Astrocyte (in vitro differentiated cells and primary cell): Measurements from ENCODE around the gene U2AF1L4. TPM values are rescaled to one million over a fixed set of nuclear protein-coding genes. Genes with fewer than 3 reads are reported as not detected.

Source experiments
- DNase-seq: peaks from one replicate; pipeline ENCODE4 v3.0.0-alpha.2; 2010; ENCODE audit warnings: low read depth
- FAIRE-seq: peaks from 2 replicates; lab custom pipeline; 2011; peaks lifted over from hg19 to GRCh38; lab: Jason Lieb, UNC
- H2AFZ ChIP-seq: 2 replicates; pipeline ENCODE4 v1.6.0; 2012; ENCODE audit warnings: low read depth, low read length, inconsistent platforms
- H3K27ac ChIP-seq: 2 replicates; pipeline ENCODE4 v1.5.1; 2011; ENCODE audit warnings: low read depth, low read length, inconsistent platforms
- H3K27me3 ChIP-seq: 2 replicates; pipeline ENCODE4 v1.6.0; 2011; ENCODE audit warnings: low read length, inconsistent platforms; ENCODE audit not compliant: insufficient read depth
- H3K36me3 ChIP-seq: 2 replicates; pipeline ENCODE4 v1.5.1; 2011; ENCODE audit warnings: low read length, inconsistent platforms; ENCODE audit not compliant: insufficient read depth
- H3K4me1 ChIP-seq: 2 replicates; pipeline ENCODE4 v1.5.1; 2011; ENCODE audit warnings: low read length, inconsistent platforms; ENCODE audit not compliant: insufficient read depth
- H3K4me2 ChIP-seq: 2 replicates; pipeline ENCODE4 v1.6.0; 2012; ENCODE audit warnings: low read length, inconsistent platforms
- H3K4me3 ChIP-seq: 2 replicates; pipeline ENCODE4 v1.5.1; 2011; ENCODE audit warnings: low read depth, mild to moderate bottlenecking, low read length, inconsistent platforms; ENCODE audit not compliant: insufficient read depth
- H3K79me2 ChIP-seq: 2 replicates; pipeline ENCODE4 v1.6.0; 2012; ENCODE audit warnings: mild to moderate bottlenecking, low read length, inconsistent platforms; ENCODE audit not compliant: insufficient read depth
- H3K9ac ChIP-seq: 2 replicates; pipeline ENCODE4 v1.6.0; 2012; ENCODE audit warnings: mild to moderate bottlenecking, low read length, inconsistent platforms
- H3K9me3 ChIP-seq: 2 replicates; pipeline ENCODE4 v1.5.1; 2012; ENCODE audit warnings: low read depth, mild to moderate bottlenecking, low read length, inconsistent platforms; ENCODE audit not compliant: insufficient read depth
- H4K20me1 ChIP-seq: 2 replicates; pipeline ENCODE4 v1.6.0; 2012; ENCODE audit warnings: low read length, inconsistent platforms; ENCODE audit not compliant: insufficient read depth
- H3K27ac Mint-ChIP-seq: one replicate; pipeline ENCODE4 v1.8.0; 2021; ENCODE audit warnings: mild to moderate bottlenecking, mixed read lengths; ENCODE audit not compliant: unreplicated experiment
- H3K27me3 Mint-ChIP-seq: one replicate; pipeline ENCODE4 v1.8.0; 2021; ENCODE audit warnings: low read depth, mixed read lengths; ENCODE audit not compliant: unreplicated experiment
- H3K36me3 Mint-ChIP-seq: one replicate; pipeline ENCODE4 v1.8.0; 2021; ENCODE audit warnings: low read depth, mixed read lengths; ENCODE audit not compliant: unreplicated experiment
- H3K4me1 Mint-ChIP-seq: one replicate; pipeline ENCODE4 v1.8.0; 2021; ENCODE audit warnings: low read depth, mixed read lengths; ENCODE audit not compliant: unreplicated experiment
- H3K4me3 Mint-ChIP-seq: one replicate; pipeline ENCODE4 v1.8.0; 2021; ENCODE audit warnings: mild to moderate bottlenecking, moderate library complexity, mixed read lengths; ENCODE audit not compliant: unreplicated experiment
- H3K9me3 Mint-ChIP-seq: one replicate; pipeline ENCODE4 v1.8.0; 2021; ENCODE audit warnings: mild to moderate bottlenecking, mixed read lengths; ENCODE audit not compliant: unreplicated experiment
- EZH2 ChIP-seq: IDR thresholded peaks from 2 replicates; pipeline ENCODE4 v1.6.1; 2012; ENCODE audit warnings: mild to moderate bottlenecking, low read length, inconsistent platforms; ENCODE audit not compliant: insufficient read depth
- total RNA-seq: library from RNA; stranded (reverse); gene quantifications from 2 replicates; pipeline ENCODE4 v1.2.1, GENCODE V29; 2021
- TF ChIP-seq, protein P1 (sequence below): IDR thresholded peaks from 2 replicates; pipeline ENCODE4 v1.5.1; 2011; ENCODE audit warnings: low read depth, mild to moderate bottlenecking, inconsistent platforms, low read length, moderate library complexity; ENCODE audit not compliant: insufficient read depth

U2AF1L4 gene
- total RNA-seq, 1 donor from 2014 or later = 15.7 TPM

DNA sequence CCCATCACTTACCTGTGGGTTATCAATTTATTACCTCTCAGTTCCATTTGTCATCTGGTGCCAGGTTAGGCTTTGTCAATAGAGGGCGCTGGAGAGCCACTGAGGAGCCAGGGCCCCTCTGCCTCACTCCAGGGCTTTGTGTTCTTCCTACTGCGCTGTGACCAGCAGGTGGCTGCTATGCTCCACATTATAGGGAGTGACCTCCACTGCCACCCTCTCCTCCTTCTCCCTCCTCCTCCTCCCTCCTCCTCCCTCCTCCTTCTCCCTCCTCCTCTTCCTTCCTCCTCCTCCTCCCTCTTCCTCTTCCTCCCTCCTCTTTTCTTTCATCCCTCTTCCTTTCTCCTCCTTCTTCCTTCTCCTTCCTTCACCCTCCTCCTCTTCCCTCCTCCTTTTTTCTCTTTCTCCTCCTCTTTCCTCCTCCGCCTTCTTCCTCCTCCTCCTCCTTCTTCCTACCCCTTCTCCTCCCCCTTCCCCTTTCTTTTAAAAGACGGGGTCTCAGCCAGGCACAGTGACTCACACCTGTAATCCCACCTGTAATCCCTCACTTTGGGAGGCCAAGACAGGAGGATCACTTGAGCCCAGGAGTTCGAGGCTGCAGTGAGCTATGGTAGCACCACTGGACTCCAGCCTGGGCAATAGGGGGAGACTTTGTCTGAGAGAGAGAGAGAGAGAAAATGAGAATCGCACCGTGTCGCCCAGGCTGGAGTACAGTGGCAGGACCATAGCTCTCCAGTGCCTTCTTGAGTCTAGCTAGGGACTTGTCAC is 51.2 kb downstream of the U2AF1L4 start:
- no peaks in the 10 kb centered on the region for H4K20me1 ChIP-seq
- no peaks in the 10 kb centered on the region for H3K79me2 ChIP-seq
- H3K4me2 ChIP-seq = no peak overlapping the region
- no peak overlapping the region for H2AFZ ChIP-seq
- H3K4me3 ChIP-seq = no peak overlapping the region
- no peak for FAIRE-seq
- Mint-ChIP-seq H3K4me3 (no peak overlapping the region), H3K4me1 (no peaks in the 10 kb centered on the region), H3K27me3 (peaks cover 17% of the 10 kb centered on the region), H3K27ac (no peak overlapping the region), H3K36me3 (peaks cover 2% of the 10 kb centered on the region), H3K9me3 (peaks cover 4% of the 10 kb centered on the region)
- H3K9ac ChIP-seq = no peak overlapping the region
- H3K27me3 ChIP-seq = no peaks in the 10 kb centered on the region
- DNase-seq = peak; percentile 48
- TF ChIP-seq, protein P1, sequence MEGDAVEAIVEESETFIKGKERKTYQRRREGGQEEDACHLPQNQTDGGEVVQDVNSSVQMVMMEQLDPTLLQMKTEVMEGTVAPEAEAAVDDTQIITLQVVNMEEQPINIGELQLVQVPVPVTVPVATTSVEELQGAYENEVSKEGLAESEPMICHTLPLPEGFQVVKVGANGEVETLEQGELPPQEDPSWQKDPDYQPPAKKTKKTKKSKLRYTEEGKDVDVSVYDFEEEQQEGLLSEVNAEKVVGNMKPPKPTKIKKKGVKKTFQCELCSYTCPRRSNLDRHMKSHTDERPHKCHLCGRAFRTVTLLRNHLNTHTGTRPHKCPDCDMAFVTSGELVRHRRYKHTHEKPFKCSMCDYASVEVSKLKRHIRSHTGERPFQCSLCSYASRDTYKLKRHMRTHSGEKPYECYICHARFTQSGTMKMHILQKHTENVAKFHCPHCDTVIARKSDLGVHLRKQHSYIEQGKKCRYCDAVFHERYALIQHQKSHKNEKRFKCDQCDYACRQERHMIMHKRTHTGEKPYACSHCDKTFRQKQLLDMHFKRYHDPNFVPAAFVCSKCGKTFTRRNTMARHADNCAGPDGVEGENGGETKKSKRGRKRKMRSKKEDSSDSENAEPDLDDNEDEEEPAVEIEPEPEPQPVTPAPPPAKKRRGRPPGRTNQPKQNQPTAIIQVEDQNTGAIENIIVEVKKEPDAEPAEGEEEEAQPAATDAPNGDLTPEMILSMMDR = peak; percentile 93
- no peak for TF ChIP-seq EZH2
- no peaks in the 10 kb centered on the region for H3K4me1 ChIP-seq
- no peaks in the 10 kb centered on the region for H3K36me3 ChIP-seq
- no peaks in the 10 kb centered on the region for H3K9me3 ChIP-seq
- H3K27ac ChIP-seq = no peak overlapping the region

DNA sequence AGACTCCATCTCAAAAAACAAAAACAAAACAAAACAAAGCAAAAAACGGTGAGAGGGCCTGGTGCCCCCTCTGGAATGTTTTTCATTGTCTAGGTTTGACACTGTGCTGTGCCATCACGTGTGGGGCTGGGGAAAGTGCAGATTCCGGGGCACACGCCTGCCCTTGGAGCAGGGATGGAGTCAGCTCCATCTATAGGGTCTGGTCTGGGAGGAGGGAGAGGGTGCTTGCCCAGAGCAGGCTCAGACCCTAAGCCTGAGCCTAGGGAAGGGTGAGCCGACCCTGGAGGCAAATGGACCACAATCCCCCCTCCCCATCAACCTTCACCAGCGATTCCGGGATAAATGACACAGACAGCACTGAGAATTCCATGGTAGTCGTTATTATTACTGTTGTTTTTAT is 51.8 kb downstream of the U2AF1L4 start:
- Mint-ChIP-seq H3K27me3 (peaks cover 11% of the 10 kb centered on the region), H3K27ac (no peak overlapping the region)
- H3K4me2 ChIP-seq = no peak overlapping the region

More for the DNA sequence above, 51.8 kb downstream of the U2AF1L4 start:
- no peak for FAIRE-seq
- H3K27me3 ChIP-seq = no peaks in the 10 kb centered on the region
- DNase-seq = no peak
- H3K9ac ChIP-seq = no peak overlapping the region
- H3K36me3 ChIP-seq = no peaks in the 10 kb centered on the region
- no peaks in the 10 kb centered on the region for H4K20me1 ChIP-seq
- no peaks in the 10 kb centered on the region for H3K4me1 ChIP-seq
- Mint-ChIP-seq H3K4me3 (no peak overlapping the region), H3K9me3 (peaks cover 4% of the 10 kb centered on the region), H3K4me1 (no peaks in the 10 kb centered on the region), H3K36me3 (peaks cover 2% of the 10 kb centered on the region)
- no peak overlapping the region for H2AFZ ChIP-seq
- H3K27ac ChIP-seq = no peak overlapping the region
- no peaks in the 10 kb centered on the region for H3K9me3 ChIP-seq
- TF ChIP-seq EZH2 = no peak
- no peak overlapping the region for H3K4me3 ChIP-seq
- no peaks in the 10 kb centered on the region for H3K79me2 ChIP-seq

Other genes with a start within 250 kb of the U2AF1L4 start
- 50.7 and 56.9 TPM in 2 replicates for gene DMKN, start 231.8 kb downstream of the U2AF1L4 start, total RNA-seq
- gene SBSN, start 217.1 kb downstream of the U2AF1L4 start, total RNA-seq = 0.18 and 0.38 TPM in 2 replicates
- not detected in 2 replicates for gene GAPDHS, start 212.0 kb downstream of the U2AF1L4 start, total RNA-seq
- gene TMEM147, start 199.8 kb downstream of the U2AF1L4 start, total RNA-seq = 68.2 and 69.3 TPM in 2 replicates
- gene ATP4A, start 181.8 kb downstream of the U2AF1L4 start, total RNA-seq = not detected in 2 replicates
- gene PMIS2, start 159.2 kb downstream of the U2AF1L4 start, total RNA-seq = not detected in 2 replicates
- 5.3 and 6.0 TPM in 2 replicates for gene HAUS5, start 132.7 kb downstream of the U2AF1L4 start, total RNA-seq
- gene RBM42, start 116.4 kb downstream of the U2AF1L4 start, total RNA-seq = 102 and 106 TPM in 2 replicates
- 0.45 TPM in 1 of 2 replicates, not detected in the other for gene ETV2, start 103.7 kb downstream of the U2AF1L4 start, total RNA-seq
- 326 and 344 TPM in 2 replicates for gene COX6B1, start 97.1 kb downstream of the U2AF1L4 start, total RNA-seq
- 0.18 TPM in 1 of 2 replicates, not detected in the other for gene UPK1A, start 78.9 kb downstream of the U2AF1L4 start, total RNA-seq
- not detected in 2 replicates for gene ZBTB32, start 40.9 kb downstream of the U2AF1L4 start, total RNA-seq
- gene KMT2B, start 27.4 kb downstream of the U2AF1L4 start, total RNA-seq = 28.7 and 29.0 TPM in 2 replicates
- gene IGFLR1, start 3.0 kb downstream of the U2AF1L4 start, total RNA-seq = 2.0 and 2.4 TPM in 2 replicates
- gene PSENEN, start 233 bp upstream of the U2AF1L4 start, total RNA-seq = 97.5 and 100 TPM in 2 replicates
- gene LIN37, start 3.2 kb upstream of the U2AF1L4 start, total RNA-seq = 12.7 and 15.6 TPM in 2 replicates
- 1.2 and 1.9 TPM in 2 replicates for gene HSPB6, start 11.6 kb upstream of the U2AF1L4 start, total RNA-seq
- gene PROSER3, start 12.8 kb upstream of the U2AF1L4 start, total RNA-seq = 32.9 and 35.6 TPM in 2 replicates
- gene ARHGAP33, start 30.1 kb upstream of the U2AF1L4 start, total RNA-seq = 5.5 and 6.8 TPM in 2 replicates
- not detected in 2 replicates for gene PRODH2, start 67.4 kb upstream of the U2AF1L4 start, total RNA-seq
- not detected in 2 replicates for gene NPHS1, start 107.1 kb upstream of the U2AF1L4 start, total RNA-seq
- gene KIRREL2, start 111.5 kb upstream of the U2AF1L4 start, total RNA-seq = 0.12 and 0.18 TPM in 2 replicates
- gene APLP1, start 123.2 kb upstream of the U2AF1L4 start, total RNA-seq = 66.0 and 69.4 TPM in 2 replicates
- gene NFKBID, start 155.1 kb upstream of the U2AF1L4 start, total RNA-seq = 7.0 and 8.4 TPM in 2 replicates
- 1.8 and 2.1 TPM in 2 replicates for gene HCST, start 157.1 kb upstream of the U2AF1L4 start, total RNA-seq
- gene TYROBP, start 162.9 kb upstream of the U2AF1L4 start, total RNA-seq = not detected in 2 replicates
- gene LRFN3, start 191.0 kb upstream of the U2AF1L4 start, total RNA-seq = 15.1 and 15.3 TPM in 2 replicates
- gene SDHAF1, start 249.8 kb upstream of the U2AF1L4 start, total RNA-seq = 8.8 and 10.9 TPM in 2 replicates